Measurements from ENCODE around the gene CHGA. TPM values are rescaled to one million over a fixed set of nuclear protein-coding genes. Genes with fewer than 3 reads are reported as not detected.

Gene CHGA
- total and polyA plus RNA-seq, 2 of the 13 experiments (the other 11 are each of a cell fraction or from before 2014, with no cell fraction given), result not detected

- TF ChIP-seq MTERF4 (CRISPR knock-in tag; IDR thresholded peaks at IDR 0.05), result peak; percentile 52; the same call in 1 of the 2 replicates
- peak; percentile 58; the same call in 1 of the 2 replicates for TF ChIP-seq PATZ1 (CRISPR knock-in tag; IDR thresholded peaks at IDR 0.05)
- no peak for TF ChIP-seq NFIC (IDR thresholded peaks at IDR 0.05; ENCODE audit: low read length)
- peak; percentile 29; the same call in 1 of the 2 replicates for TF ChIP-seq ZNF790 (CRISPR knock-in tag; IDR thresholded peaks at IDR 0.05; ENCODE audit: borderline replicate concordance)
- TF ChIP-seq FOXA3 (CRISPR knock-in tag; IDR thresholded peaks at IDR 0.05), result peak; percentile 30; the same call in 1 of the 2 replicates
- TF ChIP-seq NBN (conservative IDR thresholded peaks at IDR 0.05), result no peak
- 0 out of 2 replicates have a peak, but pooled peaks have one; percentile 54 for TF ChIP-seq MIER3 (CRISPR knock-in tag; IDR thresholded peaks at IDR 0.05; ENCODE audit: borderline replicate concordance)
- TF ChIP-seq ZBTB49 (CRISPR knock-in tag; IDR thresholded peaks at IDR 0.05; ENCODE audit: borderline replicate concordance), result 0 out of 2 replicates have a peak, but pooled peaks have one; percentile 78
- TF ChIP-seq ZNF232 (CRISPR knock-in tag; IDR thresholded peaks at IDR 0.05; ENCODE audit: borderline replicate concordance), result peak; percentile 95; the same call in 1 of the 2 replicates
- TF ChIP-seq ATF2 (CRISPR knock-in tag; IDR thresholded peaks at IDR 0.05), result peak; percentile 50; the same call in 1 of the 2 replicates
- no peak for TF ChIP-seq MAZ (IDR thresholded peaks at IDR 0.05; ENCODE audit: borderline replicate concordance, low read depth, low read length)
- TF ChIP-seq MAZ (CRISPR knock-in tag; IDR thresholded peaks at IDR 0.05; ENCODE audit: low read depth), result 0 out of 2 replicates have a peak, but pooled peaks have one; percentile 28
- no peak for TF ChIP-seq SOX13 (IDR thresholded peaks at IDR 0.05)
- TF ChIP-seq SOX13 (CRISPR knock-in tag; conservative IDR thresholded peaks at IDR 0.05 in 1 of 2, IDR thresholded peaks at IDR 0.05 in 1 of 2), result peak in 1 of 2 experiments; percentile 42; a peak in 2 of 4 replicates
- TF ChIP-seq ZNF644 (CRISPR knock-in tag; IDR thresholded peaks at IDR 0.05; ENCODE audit: low read depth), result peak; percentile 63; the same call in 1 of the 2 replicates
- TF ChIP-seq ZNF510 (CRISPR knock-in tag; IDR thresholded peaks at IDR 0.05; ENCODE audit: low read depth), result no peak
- peak; percentile 97 for TF ChIP-seq ZSCAN9 (CRISPR knock-in tag; IDR thresholded peaks at IDR 0.05; ENCODE audit: borderline replicate concordance)
- peak; percentile 51; the same call in 1 of the 2 replicates for TF ChIP-seq HOMEZ (CRISPR knock-in tag; IDR thresholded peaks at IDR 0.05; ENCODE audit: low read depth)
- peak; percentile 72; the same call in 1 of the 2 replicates for TF ChIP-seq HES4 (CRISPR knock-in tag; IDR thresholded peaks at IDR 0.05; ENCODE audit: borderline replicate concordance)
- TF ChIP-seq NFYB (CRISPR knock-in tag; IDR thresholded peaks at IDR 0.05), result no peak
- TF ChIP-seq HCFC1 (IDR thresholded peaks at IDR 0.05; ENCODE audit: low read depth, low read length), result peak; percentile 23; the same call in 1 of the 2 replicates
- peak; percentile 72 for TF ChIP-seq KMT2B (CRISPR knock-in tag; IDR thresholded peaks at IDR 0.05)
Observed at GRCh38 chr14:92914087-92914656, 8.8 kb upstream of the CHGA start (continued).
